Stimulated activated CD4-positive, alpha-beta T cell treated with anti-CD3 and anti-CD28 coated beads, Interleukin-2, amount 100 ng/mL, for 4 hours (primary cell): ENCODE results near the gene ACOXL.

ENCODE experiments used
- DNase-seq: peaks from one replicate; pipeline ENCODE4 v3.0.0-alpha.2; 2020; ENCODE audit warnings: low read depth

Gene ACOXL

DNA sequence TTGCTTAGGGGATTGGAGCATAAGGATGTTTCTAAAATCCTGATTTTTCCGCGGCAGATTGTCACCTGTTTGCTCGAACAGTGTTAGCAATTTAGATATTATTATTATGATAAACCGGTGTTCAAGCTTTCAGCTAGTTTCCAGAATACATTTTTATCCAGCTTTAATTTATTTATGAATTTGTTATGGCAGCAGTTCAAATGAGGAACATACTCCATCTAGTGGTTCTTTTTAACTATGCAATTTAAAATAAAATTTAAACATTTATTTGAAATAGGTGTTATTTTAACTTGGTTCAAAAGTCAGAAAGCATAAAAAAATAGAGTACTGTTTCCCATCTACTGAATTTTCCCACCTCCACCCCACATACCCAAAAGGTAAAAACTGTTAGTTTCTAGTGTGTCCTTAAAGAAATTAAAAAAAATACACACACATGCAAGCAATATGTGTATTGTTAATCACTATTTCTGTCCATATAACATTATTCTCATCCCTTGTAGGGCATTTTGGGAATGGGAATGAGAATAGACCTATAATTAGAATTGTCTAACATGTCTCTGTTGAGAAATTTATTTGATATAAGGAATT lies 23.2 kb downstream of the ACOXL start:
- no peak for DNase-seq

DNA sequence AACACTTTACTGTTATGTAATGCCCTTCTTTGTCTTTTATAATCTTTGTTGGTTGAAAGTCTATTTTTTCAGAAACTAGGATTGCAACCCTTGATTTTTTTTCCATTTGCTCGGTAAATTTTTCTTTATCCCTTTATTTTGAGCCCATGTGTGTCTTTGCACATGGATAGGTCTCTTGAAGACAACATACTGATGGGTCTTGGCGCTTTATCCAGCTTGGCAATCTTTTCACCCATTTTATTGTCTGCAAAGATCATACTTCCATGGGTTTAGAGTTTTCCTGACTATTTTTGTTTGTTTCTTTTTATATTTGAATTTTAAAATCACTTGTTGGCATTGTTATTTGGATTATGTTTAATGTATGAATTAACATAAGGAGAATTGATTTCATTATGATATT lies 27.0 kb downstream of the ACOXL start:
- no peak for DNase-seq

DNA sequence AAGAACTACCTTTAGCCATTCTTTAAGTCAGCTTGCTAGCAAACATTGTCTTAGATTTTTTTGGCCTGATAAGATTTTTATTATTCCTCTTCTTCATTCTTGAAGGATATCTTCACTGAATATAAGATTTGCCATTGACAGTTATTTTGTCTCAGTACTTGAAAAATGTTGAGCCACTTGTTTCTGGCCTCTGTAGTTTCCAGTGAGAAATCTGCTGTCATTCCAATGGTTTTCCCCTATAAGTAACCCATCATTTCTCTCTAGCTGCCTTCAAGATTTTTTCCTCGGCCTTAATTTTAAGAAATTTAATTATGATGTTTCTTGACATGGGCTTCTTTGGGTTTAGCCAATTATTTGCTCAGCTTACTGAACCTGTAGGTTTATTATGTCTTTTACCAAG lies 32.6 kb downstream of the ACOXL start:
- DNase-seq = no peak

DNA sequence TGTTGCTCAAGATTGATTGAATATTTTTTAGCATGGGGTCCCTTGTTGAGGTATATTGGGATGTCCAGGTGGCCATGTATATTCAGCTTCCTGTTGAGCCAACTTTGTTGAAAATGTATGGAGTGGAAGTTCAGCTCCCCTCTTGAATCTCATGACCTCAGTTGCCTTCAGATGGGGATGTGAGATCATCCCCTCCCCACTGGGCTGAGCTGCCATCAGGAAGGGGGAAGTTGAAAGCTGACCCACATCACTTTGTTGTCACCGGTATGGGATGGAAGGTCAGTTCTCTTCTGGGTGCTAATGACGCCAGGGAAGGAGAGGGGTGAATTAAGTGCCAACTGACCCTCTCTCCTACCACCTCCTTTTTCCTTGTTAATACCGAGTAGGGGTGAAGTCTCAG lies 33.9 kb downstream of the ACOXL start:
- no peak for DNase-seq

DNA sequence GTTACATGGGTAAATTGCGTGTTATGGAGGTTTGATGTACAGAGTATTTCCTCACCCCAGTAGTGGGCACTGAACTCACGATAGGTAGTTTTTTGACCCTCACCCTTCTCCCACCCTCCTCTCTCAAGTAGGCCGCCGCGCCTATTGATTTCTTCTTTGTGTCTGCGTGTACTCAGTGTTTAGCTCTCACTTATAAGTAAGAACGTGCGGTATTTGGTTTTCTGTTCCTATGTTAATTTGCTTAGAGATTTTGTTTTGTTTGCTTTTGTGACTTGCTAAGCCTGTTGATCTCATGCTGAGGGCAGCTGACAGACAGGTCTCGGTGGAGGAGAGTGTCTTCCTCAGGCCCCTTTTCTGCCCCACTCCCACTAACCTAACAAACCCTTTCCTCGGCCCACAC lies 36.2 kb downstream of the ACOXL start:
- DNase-seq = no peak

DNA sequence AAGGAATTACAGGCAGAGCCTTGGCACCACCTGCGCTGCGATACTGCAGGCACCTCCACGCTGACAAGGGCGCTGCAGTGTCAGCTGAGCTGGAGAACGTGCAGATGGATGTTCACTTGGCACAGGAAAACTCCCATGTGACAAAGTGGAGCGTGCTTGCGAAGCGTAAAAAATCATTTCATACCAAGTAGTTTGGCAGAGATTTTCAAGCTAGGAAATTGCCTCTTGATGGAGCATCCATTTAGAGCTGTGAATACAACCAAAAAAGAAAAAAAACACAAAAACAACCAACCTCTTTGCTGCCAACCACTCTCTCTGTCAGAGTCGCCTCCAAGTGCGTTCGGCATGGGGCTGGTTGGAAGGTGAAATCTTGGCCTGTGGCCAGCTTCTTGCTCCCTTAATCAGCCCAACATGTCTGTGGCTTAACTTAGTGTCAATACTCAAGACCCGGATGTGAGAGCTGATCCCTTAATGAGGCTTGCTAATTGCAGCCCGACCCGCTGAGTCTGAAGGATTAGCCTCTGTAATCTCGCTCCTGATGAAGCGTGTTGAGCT lies 38.1 kb downstream of the ACOXL start:
- no peak for DNase-seq

DNA sequence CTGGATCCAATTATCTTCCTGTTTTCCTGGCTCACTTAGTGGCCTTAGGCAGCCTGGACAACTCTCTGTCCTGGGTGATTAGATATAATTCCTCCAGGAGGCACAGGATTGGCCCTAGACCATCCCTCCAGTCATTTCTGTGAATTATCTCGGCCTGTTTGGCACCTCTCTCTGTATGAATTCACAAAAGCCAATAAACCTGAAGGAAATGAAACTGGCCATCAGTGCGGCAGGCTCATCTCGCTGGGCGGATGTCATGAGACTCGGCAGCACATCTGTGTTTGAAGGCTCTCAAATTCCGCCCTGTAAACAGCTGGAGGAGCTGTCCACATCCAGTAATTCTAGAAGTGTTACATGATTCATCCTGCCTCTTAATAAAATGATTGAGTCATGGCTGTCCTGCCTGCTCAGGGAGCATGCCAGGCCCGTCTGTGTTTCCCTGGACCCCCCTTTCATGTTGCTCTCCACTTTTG lies 38.6 kb downstream of the ACOXL start:
- DNase-seq = no peak

DNA sequence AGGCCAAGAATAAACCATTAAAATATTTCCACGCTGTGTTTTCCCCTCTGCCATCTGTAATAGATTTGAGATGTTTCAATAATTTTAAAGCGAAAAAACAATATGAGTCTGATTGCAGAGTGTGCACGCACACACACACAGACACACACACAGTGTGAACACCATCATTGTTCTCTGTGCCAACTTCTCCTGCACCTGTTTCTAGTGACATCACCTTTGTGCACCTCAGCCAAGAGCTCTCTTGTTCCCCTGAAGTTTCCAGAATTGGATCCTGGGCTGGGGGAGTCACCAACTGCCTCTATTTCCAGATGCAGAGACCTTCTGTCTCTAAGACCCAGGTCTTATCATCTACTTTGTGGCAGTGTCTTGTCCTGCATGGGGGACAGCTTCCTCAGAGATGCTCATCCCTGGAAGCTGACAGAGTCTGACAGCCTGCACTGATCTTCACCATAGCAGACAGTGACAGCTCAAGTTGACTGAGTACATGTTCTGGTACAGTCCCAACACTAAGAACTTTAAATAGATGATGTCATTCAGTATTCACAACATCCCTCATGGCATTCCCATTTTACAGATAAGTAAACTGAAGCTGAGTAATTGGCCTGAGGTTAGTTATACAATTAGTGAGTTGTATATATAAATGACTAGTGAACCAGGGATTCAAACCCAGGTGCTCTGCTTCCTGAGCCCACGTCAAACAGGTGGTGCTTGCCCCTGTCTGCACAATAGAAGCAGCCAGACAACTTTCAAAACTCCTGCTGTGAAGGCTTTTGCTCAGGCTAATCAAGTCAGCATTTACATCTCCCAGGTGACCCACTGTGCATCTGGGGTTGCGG lies 39.4 kb downstream of the ACOXL start:
- DNase-seq = no peak

DNA sequence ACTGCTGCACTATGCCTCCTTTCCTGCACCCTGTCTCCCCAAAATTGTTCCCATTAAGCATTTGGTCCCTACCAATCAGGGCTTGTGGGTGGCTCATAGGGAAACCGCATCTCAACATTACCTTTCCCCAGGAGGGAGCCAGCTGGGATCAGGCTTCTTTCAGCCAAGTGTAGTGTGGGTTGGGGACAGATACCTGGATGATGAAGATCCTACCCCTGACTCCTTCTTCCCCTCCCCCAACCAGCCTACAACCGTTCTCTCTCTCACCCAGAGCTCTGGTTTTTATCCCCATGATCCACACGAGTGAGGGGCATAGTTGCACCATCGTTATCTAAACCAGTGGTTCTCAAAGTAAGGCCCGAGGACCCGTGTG lies 40.0 kb downstream of the ACOXL start:
- no peak for DNase-seq

DNA sequence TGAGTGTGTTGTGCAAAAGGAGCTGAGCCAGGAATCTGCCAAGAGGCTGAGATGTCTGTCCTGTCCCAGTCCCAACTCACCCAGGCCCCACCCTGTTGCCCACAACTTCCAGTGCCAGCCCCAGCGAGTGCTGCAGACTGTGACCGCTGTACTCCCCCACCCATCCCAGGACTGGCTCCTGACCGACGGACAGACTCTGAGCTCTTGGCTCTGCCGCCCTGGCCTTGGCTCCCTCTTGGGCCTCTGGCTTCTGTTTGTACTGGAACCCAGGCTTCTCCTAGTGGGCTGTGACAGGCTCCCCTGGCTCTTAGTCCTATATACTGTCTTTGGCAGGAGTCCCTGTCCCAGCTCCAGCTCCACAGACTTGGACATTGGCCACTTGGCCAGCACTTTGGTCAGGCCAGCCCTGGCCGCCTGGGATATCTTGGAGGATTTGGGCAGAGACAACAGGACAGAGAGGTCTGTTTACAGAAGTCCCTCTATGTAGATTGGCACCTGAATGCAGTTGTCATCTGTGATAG lies 41.1 kb downstream of the ACOXL start:
- no peak for DNase-seq

DNA sequence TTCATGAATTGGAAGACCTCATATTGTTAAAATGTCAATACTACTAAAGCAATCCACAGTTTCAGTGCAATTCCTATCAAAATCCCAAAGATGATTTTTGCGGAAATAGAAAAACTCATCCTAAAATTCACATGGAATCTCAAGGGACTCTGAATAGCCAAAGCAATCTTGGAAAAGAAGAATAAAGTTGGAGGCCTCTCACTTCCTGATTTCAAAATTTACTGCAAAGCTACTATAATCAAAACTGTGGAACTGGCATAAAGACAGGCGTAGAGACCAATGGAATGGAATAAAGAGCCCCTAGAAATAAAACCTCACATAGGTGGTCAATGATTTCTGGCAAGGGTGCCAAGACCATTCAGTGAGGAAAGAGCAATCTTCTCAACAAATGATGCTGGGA lies 42.3 kb downstream of the ACOXL start:
- no peak for DNase-seq

DNA sequence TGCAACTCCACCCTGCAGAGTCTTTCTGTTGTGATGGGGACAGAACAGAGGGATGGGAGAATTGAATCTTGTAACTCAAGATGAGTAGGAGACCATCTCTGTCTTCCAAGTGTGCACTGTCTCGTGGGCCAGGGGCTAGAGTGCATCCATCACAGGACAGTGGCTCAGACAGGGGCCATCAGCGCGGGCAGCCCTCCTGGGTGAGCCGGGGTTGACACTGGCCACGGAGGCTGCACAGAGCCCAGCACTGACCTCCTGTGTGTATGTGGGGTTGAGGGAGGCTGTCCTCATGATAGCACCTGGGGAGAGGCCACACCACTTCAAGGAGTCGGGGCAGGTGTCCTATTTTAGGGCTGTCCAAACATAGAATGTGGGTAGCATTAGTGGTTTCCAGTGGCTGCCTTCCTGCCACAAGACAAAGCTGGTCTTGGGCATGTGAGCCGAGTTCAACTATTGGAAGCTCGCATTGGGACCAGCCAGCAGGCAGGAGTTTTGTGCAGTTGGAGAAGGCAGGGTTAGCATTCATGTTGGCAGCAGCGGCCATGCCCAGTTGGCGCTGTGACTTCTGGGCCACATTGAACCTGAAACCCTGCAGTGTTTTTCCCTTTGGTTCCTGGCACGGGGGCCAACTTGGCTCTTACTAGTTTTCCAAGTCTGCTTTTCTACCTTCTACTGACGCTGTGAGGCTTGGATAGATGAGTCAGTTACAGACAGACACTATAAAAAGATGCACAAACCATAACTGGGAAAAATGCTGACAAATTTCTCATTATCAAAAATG lies 45.3 kb downstream of the ACOXL start:
- DNase-seq = no peak

DNA sequence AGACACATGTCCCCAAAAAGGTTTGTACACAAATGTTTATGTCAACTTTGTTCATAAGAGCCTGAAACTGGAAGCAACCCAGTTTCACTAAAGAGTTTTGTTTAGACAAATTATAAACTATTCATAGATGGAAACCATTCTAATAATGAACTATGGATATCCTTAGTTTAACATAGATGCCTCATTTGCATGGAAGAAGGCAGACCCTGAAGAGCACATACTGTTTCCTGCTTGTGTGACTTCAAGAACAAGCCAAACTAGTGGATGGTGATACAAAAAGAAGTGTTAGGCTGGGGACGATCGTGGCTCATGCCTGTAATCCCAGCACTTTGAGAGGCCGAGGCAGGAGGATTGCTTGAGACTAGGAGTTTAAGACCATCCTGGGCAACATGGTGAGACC lies 48.1 kb downstream of the ACOXL start:
- no peak for DNase-seq

DNA sequence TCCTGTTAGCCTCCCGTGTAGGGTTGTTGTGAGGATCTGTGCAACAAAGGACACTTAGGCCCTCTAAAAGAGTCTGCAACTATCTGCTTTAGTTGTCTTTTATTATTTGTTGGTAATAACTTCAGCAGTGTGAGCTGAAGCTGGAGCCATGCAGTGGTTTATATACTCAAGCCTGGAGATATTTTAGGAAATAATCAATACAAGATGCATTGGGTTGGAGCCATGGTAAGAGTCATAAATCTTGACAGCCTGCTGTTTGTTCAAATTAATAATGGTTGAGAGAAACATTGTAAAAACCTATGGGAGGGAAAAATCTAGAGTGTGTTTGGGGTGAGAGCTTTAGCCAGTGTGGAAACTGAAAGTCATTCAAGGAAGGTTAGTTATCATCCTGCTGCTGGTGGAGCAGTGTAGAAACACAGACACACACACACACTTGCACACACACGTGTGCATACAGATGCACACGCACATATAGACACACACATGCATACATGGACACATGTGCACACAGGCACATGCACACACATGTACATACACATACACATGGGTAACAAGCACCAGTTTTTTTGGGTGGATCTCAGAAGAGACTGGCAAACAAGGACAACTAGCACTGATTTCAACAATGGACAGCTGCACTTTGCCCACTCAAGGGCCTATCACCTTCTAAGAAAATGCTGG lies 51.0 kb downstream of the ACOXL start:
- DNase-seq = no peak

DNA sequence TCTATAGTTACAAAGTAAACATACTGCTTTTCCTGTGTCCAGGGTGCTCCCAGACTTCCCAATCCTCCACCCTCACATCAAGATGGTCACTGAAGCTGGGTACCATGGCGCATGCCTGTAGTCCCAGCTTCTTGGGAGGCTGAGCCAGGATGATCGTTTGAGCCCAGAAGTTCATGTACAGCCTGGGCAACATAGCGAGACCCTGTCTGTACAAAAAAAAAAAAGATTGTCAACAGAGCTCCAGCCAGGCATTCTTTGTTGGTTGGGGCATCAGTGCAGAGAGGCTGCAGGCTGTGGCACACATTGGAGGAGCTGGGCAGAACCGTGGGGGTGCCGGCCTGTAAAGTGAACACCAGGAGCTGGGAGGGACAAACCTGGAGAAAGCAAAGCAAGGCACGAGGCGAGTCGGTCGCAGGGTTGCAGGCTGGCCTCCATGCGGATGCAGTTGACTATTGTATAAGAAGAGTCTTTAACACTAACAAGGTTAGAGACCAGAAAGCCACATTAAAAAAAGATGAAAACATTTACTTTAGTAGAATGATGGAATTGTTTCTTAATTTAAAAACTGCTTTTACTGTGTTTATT lies 51.8 kb downstream of the ACOXL start:
- no peak for DNase-seq

DNA sequence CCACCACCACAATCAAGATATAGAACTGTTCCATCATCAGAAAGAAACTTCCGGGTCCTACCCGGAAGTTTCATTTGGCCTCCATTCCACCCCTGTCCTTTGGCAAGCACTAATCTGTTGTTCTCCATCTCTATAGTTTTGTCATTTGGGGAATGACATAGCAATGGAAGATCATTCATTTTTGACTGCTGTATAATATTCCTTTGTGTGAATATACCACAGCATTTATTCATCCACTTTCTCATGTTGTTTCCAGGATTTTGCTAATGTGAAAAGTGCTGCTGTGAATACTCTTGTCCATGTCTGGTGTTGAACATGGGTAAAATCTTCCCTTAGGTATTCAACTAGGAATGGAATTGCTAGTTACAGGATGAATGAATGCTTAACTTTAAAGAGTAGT lies 53.1 kb downstream of the ACOXL start:
- DNase-seq = no peak

DNA sequence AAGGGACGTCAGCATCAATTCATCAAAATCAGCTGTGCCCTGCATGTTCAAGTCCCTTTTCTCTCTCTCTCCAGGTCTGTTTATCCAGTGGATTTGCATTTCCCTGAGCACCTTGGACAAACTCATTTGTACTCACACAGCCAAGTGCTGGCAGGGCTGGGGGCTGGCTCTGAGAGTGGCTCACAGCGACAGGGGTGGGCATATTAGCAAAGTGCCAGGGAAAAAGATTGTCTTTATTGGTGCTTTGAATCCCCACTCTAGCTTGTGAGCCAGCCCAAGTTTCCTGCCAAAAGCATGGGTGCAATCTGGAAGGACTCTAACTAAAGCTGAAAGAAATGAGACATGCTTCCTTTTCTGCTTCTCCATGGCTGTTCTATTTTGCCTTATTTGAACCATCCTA lies 56.6 kb downstream of the ACOXL start:
- no peak for DNase-seq

DNA sequence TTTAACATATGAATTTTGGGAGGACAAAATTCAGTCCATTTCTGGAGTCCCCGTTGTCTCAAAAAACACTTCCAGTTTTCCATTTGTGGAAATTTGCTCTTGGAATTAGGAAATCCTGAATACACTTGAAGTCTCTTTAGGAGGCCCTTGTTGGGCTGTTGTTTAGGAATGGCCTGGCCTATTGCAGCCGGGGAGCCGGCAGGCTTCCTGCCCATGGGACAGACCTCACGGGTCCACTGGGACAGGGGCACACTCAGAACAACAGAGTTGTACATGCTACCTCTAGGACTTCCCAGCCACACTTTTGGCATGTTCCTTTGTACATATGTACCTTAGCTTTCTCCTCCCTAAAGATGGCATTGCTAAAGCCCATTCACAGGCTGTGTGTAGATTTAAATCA lies 57.3 kb downstream of the ACOXL start:
- DNase-seq = no peak

DNA sequence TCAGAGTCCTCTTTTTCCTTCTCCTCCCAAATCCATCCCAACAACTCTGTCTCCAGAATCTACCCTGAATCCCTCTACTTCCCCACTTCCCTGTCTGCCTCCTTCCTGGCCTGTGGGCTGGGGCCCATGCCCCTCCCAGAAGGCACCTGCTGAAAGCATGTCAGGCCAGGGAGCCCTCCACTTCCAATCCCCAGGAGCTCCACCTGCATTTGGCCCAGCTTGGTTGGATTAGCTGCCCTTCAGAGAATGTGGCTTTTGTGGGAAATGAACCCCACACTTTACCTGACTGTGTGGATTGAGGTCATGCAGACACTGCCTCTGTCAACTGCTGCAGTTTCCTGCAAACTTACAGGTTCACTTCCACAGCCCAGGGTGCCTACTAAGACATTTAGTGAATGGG lies 58.5 kb downstream of the ACOXL start:
- no peak for DNase-seq

DNA sequence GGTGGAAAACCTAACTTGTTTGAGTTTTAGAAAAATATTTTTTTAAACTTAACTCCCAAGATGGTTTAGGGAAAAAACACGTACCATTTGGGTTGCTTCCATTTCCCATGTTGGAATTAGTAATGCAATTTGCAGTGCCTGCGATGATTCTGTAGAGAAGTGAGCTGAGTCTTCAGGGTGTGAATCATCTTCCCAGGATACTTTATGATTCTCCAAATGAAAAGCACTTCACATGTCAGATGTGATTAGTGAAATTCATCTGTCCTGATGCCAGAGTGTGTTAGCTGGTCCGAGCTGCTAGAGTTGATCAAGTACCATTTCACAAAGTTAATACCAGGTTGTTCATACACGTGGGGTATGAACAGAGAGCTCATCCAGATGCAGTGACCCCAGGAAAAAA lies 59.1 kb downstream of the ACOXL start:
- no peak for DNase-seq

DNA sequence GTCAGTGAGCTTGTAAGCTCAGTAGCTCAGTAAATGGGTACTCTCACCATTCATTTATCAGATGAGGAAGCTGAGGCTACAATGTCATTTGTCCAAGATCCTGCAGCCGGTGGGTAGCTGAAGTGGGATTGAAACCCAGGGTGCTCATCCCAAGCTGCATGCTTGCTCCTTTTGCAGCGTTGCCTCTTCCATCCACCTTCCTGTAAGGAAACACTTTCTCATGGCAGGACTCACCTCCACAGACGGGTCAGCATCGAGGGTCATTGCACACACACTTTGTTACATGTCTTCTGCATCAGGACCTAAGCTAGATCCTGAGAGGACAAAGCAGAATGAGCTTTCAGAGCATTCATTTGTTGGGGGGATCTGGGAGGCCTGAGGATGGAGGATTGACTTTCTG lies 60.7 kb downstream of the ACOXL start:
- DNase-seq = no peak

DNA sequence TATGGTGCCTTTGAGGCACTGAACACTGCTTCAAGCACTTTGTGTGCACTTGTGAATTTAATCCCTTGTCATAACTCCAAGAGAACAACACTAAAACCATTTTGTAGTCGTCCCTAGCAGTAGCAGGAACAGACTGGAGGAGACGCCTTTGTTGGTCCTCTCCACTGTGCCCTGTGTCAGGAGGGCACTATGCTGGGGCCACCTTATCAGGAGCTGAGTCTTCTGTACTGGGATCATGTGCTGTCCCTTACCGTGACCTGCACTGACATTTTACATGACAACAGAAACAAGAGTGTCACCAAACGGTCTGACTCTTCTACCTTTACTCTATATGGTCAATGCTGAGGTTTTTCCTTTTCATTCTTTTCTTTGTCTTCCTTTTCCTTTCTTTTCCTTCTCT lies 62.0 kb downstream of the ACOXL start:
- no peak for DNase-seq
